Activated T-helper 9 cell treated with anti-CD3 and anti-CD28 coated beads, Interleukin-2, amount 50 U/mL, for 16 hours (primary cell): ENCODE measurements around the gene PDCD11.
A peak's percentile ranks its signal among the peaks of the same experiment; 100 is the strongest.
"Not testable (repeated sequence)": the region's sequence is repeated elsewhere in the genome, so short reads cannot be mapped to it uniquely, and the experiment has no call there.

Experiments
- DNase-seq: peaks from one replicate; pipeline ENCODE4 v3.0.0-alpha.2; 2020; ENCODE audit warnings: low read depth

PDCD11 gene, protein sequence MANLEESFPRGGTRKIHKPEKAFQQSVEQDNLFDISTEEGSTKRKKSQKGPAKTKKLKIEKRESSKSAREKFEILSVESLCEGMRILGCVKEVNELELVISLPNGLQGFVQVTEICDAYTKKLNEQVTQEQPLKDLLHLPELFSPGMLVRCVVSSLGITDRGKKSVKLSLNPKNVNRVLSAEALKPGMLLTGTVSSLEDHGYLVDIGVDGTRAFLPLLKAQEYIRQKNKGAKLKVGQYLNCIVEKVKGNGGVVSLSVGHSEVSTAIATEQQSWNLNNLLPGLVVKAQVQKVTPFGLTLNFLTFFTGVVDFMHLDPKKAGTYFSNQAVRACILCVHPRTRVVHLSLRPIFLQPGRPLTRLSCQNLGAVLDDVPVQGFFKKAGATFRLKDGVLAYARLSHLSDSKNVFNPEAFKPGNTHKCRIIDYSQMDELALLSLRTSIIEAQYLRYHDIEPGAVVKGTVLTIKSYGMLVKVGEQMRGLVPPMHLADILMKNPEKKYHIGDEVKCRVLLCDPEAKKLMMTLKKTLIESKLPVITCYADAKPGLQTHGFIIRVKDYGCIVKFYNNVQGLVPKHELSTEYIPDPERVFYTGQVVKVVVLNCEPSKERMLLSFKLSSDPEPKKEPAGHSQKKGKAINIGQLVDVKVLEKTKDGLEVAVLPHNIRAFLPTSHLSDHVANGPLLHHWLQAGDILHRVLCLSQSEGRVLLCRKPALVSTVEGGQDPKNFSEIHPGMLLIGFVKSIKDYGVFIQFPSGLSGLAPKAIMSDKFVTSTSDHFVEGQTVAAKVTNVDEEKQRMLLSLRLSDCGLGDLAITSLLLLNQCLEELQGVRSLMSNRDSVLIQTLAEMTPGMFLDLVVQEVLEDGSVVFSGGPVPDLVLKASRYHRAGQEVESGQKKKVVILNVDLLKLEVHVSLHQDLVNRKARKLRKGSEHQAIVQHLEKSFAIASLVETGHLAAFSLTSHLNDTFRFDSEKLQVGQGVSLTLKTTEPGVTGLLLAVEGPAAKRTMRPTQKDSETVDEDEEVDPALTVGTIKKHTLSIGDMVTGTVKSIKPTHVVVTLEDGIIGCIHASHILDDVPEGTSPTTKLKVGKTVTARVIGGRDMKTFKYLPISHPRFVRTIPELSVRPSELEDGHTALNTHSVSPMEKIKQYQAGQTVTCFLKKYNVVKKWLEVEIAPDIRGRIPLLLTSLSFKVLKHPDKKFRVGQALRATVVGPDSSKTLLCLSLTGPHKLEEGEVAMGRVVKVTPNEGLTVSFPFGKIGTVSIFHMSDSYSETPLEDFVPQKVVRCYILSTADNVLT (N-terminal part only)

DNA sequence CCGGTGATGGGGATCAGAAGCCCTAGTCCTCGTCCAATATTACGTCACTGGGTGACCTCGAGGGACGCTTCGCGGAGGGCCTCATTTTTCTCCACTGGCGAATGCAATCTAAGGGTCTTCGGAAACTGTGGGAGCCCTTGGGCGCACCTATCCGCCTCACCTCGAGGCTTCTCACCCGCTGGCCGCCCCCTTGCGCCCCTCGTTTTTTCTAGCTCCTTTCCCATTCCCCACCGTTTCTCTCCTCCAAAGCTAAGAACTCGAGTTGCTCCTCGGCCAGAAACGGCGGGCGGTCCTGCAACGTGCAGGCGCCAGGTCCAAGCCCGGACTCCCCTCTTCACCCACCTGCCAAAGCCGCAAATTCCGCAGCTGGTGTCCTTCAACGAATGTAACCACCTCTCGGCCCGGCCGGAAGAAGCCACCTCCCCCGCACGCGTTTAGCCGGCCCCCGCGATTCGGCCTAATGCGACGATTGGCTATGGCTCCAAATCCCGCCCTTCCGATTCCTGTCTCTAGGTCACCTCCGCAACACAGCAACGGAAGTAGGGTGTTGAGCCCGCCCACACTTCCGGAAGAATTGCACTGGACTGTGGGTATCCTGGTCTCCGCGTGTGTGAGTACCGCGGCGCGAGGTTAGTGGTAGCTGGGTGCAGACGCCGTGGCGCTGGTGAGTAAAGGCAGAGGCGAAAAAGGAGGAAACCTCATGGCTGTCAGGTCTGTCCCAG, at the start of gene PDCD11, which contains the start of gene ATP5MK:
Gene PDCD11, plus strand, starts transcription at position 560 of the 722 bp plus-strand sequence. CDS start 1,801 bp downstream, outside the sequence.
Gene ATP5MK, minus strand, starts transcription at position 409 of the 722 bp plus-strand sequence. CDS start 4,018 bp downstream, outside the sequence.
- DNase-seq = peak; percentile 93

DNA sequence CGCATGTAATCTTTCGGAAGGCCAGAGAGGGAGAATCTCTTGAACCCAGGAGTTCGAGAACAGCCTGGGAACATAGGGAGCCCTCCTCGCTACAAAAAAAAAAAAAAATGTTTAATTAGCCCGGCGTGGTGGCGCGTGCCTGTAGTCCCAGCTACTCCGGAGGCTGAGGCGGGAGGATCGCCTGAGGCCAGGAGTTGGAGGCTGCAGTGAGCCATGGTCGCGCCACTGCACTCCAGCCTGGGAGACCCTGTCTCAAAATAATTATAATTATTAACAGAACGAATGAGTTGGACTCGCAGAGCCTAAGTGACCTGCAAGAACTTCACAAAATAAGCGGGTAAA, 46.3 kb upstream of the PDCD11 start:
- DNase-seq = no peak

DNA sequence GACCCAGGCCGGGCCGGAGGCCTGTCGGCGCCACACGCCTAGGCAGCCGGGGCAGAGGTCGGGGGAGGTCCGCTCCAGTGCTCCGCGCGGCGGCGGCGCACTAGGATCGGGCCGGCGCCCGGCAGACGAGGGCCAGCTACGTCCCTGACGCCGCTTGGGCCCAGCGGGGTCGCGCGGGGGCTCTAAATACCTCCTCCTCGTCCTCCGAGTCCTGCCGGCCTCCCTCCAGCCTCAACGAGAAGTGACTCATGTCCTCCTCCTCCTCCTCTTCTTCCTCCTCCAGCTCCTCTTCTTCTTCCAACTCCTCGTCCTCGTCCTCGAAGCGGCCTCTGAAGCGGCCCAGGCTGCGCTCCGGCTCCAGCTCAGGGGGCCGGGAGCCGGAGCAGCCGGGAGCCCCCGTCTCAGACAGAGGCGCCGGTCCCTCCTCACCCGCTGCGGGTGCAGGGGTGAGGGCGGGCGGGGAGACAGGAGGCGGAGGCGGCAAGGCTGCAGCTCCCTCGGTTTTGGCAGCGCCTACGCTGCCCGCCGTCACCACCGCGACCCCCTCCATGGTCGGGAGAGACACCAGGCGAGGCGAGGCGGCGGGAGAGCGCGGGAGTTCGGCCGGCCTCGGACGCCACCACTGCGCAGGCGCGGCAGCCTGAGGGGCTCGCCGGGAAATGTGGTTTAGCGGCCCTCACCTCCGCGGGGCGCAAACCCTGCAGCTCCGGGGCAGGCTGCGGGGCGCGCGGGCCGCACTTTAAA, 45.7 kb upstream of the PDCD11 start, which contains the start of gene PCGF6:
Gene PCGF6, minus strand, starts transcription at position 624 of the 744 bp plus-strand sequence. Its CDS starts 74 bp downstream, at position 550.
- DNase-seq = peak; percentile 61

DNA sequence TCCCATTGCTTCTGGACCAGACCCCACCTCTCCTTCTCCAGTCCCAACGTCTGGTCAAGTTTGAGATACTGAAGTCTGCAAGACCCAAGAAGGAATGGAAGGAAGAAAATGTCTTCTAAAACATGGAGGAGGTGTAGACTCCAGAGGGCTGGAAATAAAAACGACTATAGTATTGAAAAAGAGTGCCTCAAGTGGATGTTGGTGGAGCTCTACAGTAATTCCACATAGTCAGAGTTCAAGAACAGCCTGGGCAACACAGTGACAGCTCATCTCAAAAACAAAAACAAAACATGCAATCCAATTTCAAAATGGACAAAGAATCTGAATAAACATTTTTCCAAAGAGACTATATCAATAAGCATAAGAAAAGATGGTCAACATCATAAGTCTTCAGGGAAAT, 43.1 kb upstream of the PDCD11 start:
- no peak for DNase-seq

DNA sequence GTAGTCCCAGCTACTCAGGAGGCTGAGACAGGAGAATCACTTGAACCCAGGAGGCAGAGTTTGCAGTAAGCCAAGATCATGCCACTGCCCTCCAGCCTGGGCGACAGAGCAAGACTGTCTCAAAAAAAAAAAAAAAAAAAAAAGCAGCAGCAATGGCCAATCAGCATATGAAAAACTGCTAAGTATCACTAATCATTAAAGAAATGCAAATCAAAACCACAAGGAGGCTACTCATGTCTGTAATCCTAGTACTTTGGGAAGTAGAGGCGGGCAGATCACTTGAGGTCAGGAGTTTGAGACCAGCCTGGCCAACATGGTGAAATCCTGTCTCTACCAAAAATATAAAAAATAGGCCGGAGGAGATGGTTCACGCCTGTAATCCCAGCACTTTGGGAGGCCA, 41.9 kb upstream of the PDCD11 start:
- DNase-seq = not testable (repeated sequence)

DNA sequence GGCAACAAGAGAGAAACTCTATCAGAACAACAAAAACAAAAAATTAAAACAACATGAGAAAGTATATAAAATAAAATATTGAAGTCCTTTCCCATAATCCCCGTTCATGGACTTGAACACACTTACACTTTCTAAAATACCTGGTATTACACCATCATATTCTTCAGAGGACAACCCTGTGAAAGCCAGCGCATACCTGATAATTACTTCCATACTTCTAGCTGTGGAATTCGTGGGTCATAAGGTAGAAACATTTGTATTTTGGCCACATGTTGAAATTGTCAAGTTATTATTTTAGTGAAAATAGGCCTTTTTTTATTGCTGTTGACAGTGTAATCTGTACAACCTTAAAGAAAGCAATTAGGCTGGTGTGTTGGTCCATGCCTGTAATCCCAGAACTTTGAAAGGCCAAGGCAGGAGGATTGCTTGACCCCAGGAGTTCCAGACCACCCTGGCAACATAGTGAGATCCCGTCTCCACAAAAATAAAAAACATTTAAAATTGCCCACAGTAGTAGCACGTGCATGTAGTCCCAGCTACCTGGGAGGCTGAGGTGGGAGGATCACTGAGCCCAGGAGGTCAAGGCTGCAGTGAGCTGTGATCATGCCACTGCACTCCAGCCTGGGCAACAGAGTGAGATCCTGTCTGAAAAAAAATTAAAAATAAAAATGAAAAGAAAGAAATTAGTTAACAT, 40.4 kb upstream of the PDCD11 start:
- no peak for DNase-seq

DNA sequence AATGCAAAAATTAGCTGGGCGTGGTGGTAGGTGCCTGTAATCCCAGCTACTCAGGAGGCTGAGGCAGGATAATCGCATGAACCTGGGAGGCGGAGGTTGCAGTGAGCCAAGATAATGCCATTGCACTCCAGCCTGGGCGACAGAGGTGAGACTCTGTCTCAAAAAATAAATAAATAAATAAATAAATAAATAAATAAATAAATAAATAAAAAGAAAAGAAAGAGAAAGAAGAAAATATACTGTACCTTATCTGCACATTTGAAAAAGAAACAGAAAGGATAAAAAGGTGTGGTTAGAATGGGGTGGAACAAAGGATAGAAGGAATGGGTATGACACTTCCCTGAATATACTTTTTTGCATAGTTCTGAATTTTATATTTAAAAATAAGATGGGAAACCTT, 36.9 kb upstream of the PDCD11 start:
- DNase-seq = not testable (repeated sequence)

DNA sequence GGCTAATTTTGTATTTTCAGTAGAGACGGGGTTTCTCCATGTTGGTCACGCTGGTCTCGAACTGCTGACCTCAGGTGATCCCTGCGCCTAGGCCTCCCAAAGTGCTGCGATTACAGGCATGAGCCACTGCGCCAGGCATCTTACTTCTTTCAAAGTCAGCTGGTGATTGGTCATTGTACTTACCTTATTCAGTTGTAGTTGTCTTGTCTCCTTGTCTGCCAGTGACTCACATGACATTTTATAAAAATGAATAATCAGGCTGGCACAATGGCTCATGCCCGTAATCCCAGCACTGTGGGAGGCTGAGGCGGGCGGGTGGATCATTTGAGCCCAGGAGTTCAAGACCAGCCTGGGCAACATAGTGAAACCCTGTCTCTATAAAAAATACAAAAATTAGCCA, 35.6 kb upstream of the PDCD11 start:
- not testable (repeated sequence) for DNase-seq

DNA sequence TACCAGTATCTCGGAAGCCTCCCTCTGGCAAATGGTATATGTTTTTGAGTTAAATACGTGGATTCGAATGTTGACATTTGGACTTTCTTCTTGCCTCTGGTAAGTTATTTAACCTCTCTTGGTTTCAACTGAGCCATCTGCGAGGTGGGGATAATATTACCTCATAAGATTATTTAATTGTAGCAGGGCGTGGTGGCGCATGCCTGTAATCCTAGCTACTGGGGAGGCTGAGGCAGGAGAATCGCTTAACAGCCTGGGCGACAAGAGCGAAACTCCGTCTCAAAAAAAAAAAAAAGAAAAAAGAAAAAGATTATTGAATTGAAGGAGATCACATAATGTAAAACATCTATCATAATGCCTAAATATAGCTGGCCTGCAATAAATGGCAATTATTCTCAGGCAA, 29.0 kb upstream of the PDCD11 start:
- no peak for DNase-seq

DNA sequence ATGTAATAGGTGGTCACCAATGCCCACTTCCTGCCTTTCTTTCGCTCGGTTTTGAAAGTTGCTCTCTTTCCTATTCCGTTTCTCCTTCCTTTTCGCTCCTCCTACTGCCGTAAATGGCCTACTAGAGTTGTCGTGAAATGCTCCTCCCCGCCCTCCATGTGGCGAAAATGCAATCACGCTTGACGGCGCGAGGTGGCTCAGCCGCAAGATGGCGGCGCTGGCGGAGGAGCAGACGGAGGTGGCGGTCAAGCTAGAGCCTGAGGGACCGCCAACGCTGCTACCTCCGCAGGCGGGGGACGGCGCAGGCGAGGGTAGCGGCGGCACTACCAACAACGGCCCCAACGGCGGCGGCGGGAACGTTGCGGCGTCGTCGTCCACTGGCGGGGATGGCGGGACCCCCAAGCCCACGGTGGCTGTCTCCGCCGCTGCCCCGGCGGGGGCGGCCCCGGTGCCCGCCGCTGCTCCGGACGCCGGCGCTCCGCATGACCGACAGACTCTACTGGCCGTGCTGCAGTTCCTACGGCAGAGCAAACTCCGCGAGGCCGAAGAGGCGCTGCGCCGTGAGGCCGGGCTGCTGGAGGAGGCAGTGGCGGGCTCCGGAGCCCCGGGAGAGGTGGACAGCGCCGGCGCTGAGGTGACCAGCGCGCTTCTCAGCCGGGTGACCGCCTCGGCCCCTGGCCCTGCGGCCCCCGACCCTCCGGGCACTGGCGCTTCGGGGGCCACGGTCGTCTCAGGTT, 28.5 kb upstream of the PDCD11 start, which contains the start of gene TAF5:
Gene TAF5, plus strand, starts transcription at position 195 of the 737 bp plus-strand sequence. Its CDS starts 14 bp downstream, at position 209.
- peak; percentile 82 for DNase-seq

DNA sequence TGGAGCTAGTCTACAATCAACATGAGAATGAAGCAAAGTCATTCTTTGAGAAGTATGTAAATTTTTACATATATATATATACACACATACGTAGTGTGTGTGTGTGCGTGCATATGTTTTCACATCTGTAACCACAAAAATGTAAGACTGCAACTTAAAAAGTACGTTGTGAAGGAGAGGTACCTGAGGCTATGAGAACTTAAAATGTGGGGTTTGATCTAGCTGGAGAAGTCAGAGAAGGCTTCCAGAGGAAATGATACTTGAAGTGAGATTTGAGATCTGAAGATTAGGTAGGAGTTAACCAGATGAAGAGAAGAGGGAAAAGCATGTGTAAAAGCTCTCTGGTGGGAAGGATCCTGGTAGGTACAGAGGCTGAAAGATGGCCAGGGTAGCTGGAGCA, 22.9 kb upstream of the PDCD11 start:
- no peak for DNase-seq

DNA sequence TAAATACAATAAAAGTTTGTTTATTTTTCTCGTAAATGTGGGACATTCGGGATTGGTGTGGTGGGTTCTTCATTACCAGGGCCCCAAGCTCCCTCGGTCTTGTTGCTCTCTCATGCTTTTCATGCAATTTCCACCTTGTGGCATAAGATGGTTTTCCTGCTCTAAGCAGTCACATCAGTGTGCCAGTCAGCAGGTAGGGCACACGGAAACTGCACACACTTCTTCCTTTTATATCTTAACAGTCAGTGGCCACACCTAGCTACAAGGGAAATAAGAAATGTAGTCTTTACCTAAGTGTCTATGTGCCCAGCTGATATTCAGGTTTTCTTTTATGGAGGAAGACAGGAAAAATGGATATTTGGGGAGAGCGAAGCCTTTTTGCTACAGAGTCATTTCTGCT, 22.2 kb upstream of the PDCD11 start:
- DNase-seq = no peak

DNA sequence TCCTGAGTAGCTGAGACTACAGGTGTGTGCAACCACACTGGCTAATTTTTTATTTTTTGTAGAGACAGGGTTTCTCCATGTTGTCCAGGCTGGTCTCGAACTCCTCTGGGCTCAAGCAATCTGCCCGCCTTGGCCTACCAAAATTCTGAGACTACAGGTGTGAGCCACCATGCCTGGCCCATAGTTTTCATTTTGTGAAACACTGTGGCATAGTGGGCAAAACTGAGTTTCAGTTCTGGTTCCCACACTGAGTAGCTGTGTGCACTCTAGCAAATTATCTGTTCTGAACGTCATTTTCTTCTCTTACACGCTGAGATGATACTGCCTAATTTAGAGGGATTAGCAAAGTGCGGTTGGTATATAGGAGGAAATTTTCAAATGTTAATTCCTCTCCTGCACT, 13.7 kb upstream of the PDCD11 start:
- DNase-seq = no peak

DNA sequence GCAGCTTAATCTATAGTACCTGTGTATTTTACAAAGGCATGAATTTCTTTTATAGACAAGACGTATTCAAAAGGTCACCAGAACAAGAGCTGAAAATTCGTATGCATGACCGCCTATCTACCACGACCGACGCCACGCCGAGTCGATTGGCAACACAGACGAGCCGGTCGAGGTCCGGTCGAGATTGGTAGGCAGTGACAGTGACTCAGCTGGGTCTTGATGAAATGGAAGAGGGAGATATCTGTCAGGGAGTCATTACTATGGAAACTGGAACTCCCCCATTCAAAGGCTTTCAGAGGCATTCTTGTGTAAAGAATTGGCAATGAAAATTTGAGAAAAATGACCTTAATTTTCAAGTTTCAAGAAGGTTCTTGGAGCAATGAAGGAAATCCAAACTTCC, 2.2 kb upstream of the PDCD11 start:
- DNase-seq = no peak

DNA sequence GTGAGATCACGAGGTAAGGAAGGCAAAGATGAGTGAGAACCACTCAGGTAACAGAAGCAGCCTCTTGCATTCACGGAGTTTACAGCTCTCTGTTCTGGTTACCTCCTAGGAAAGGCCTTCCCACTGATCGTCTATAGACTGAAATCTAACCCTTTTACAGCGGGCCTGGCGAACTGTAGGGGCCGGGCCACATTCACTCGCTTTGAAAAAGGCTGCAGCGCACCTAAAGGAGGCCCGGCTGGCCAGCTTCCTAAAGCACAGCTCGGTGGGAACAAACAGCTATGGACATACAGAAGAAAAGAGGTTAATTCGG, 716 bp upstream of the PDCD11 start:
- no peak for DNase-seq

DNA sequence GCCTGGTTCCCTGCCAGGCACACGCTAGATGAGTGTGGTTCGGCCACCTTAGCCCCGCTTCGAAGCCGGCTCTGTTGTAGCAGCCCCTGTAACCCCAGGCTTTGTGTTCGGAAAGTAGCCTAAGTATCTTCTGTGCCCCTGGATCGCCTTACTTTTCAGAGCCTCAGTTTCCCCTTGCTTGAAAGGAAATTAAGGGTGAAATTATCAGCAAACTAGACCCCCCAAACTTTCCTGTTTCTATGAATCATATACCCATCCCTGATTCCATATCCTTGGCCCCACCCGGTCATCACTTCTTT, 312 bp downstream of the PDCD11 start:
- DNase-seq = no peak

DNA sequence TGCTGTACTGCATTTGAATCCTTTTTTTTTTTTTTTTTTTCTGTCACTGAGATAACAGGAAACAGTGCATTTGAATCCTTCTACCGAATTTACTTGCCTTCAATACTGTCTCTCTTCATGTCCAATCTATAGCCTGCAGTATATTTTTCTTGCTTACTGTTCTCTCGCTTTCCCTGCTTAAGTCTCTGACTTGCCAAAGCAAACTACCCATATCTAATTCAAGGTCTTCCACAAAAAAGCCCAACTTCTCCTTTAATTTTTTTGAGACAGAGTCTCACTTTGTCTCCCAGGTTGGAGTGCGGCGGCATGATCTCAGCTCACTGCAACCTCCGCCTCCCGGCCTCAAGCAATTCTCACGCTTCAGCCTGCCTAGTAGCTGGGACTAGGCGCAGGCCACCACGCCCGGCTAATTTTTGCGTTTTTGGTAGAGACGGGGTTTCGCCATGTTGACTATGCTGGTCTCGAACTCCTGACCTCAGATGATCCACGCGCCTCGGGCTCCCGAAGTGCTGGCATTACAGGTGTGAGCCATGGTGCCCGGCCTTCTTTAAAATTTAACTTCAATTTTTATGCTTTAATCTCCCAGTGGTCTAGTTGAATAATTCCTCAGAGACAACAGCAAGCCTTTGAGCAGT, 882 bp downstream of the PDCD11 start:
- no peak for DNase-seq

DNA sequence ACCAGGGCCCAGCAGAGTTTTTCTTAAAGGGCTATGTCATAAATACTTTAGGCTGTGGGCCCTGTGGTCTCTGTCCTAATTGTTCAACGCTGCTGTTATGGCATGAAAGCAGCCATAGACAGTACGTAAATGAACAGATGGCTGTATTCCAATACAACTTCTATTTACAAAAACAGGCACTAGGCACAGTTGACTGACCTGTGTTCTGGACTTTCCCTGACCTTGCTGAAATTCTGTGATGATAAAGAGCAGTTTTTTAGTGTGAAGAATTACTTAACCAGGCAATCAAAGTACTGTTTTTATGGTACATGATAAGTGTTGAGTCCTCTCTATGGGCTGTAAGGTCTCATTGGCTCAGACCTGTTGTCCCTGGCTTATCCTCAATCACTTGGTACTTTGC, 17.1 kb downstream of the PDCD11 start:
- no peak for DNase-seq

DNA sequence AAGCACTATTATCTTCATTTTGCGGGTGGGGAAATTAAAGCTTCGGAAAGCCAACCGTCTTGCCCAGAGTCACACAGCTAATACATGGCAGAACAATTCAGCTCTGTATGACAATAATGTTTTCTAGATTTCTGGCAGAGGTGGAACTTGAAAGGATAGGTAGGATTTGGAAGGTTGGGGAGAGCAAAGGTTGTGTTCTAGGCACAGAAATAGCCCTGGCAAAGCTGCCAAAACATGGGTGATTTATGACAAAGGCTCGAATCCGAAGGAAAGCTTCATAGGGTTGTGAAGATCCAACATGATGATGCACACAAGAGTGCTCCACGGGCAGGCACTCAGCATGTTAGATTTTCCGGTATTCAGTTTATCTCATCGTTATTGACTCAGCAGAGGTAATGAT, 19.2 kb downstream of the PDCD11 start:
- DNase-seq = no peak
